GM12891 (cell line): ENCODE measurements around the gene TMEM129.

Experiments
- DNase-seq: peaks from one replicate; pipeline ENCODE4 v3.0.0; 2011; ENCODE audit warnings: low spot score; ENCODE audit not compliant: insufficient read length
- FAIRE-seq: peaks from 2 replicates; lab custom pipeline; 2011; peaks lifted over from hg19 to GRCh38; lab: Jason Lieb, UNC
- PAX5 ChIP-seq: IDR thresholded peaks from 2 replicates; pipeline ENCODE4 v1.6.1; 2011; ENCODE audit warnings: low read length, moderate library complexity, mild to moderate bottlenecking; ENCODE audit not compliant: insufficient read depth, severe bottlenecking
- POLR2A ChIP-seq: IDR thresholded peaks from 2 replicates; pipeline ENCODE4 v1.6.1; 2011; ENCODE audit warnings: low read depth, low read length, control low read depth
- POLR2AphosphoS5 ChIP-seq: IDR thresholded peaks from 2 replicates; pipeline ENCODE4 v1.6.1; 2011; ENCODE audit warnings: low read depth, low read length, control low read depth
- POU2F2 ChIP-seq: IDR thresholded peaks from 2 replicates; pipeline ENCODE4 v1.6.1; 2011; ENCODE audit warnings: low read depth, mild to moderate bottlenecking, control low read depth, low read length, moderate library complexity
- SPI1 ChIP-seq: IDR thresholded peaks from 2 replicates; pipeline ENCODE4 v1.6.1; 2011; ENCODE audit warnings: low read depth, low read length, control low read depth
- TAF1 ChIP-seq: IDR thresholded peaks from 2 replicates; pipeline ENCODE4 v1.6.1; 2011; ENCODE audit warnings: low read depth, low read length, control low read depth

TMEM129 gene

GRCh38 chr4:1738410-1738809, 17.3 kb upstream of the TMEM129 start:
- FAIRE-seq, result peak; percentile 9
- TF ChIP-seq POLR2A, result no peak
- TF ChIP-seq POLR2AphosphoS5, result no peak
- TF ChIP-seq POU2F2, result no peak
- TF ChIP-seq PAX5, result no peak
- TF ChIP-seq SPI1, result no peak
- TF ChIP-seq TAF1, result no peak
- DNase-seq, result no peak

GRCh38 chr4:1737666-1738065, 16.5 kb upstream of the TMEM129 start:
- no peak for DNase-seq
- TF ChIP-seq POLR2A, result no peak
- TF ChIP-seq POLR2AphosphoS5, result no peak
- no peak for TF ChIP-seq SPI1
- no peak for TF ChIP-seq POU2F2
- no peak for TF ChIP-seq PAX5
- no peak for TF ChIP-seq TAF1
- FAIRE-seq, result no peak

GRCh38 chr4:1736812-1737211, 15.7 kb upstream of the TMEM129 start:
- FAIRE-seq (no peak), DNase-seq (no peak)
- no peak for TF ChIP-seq PAX5
- no peak for TF ChIP-seq SPI1
- no peak for TF ChIP-seq POU2F2
- no peak for TF ChIP-seq POLR2A
- TF ChIP-seq POLR2AphosphoS5, result no peak
- TF ChIP-seq TAF1, result no peak

- FAIRE-seq, result no peak
- no peak for DNase-seq
Observed at GRCh38 chr4:1735215-1735614, 14.1 kb upstream of the TMEM129 start.

GRCh38 chr4:1732911-1733310, 11.8 kb upstream of the TMEM129 start:
- no peak for DNase-seq
- no peak for FAIRE-seq
- TF ChIP-seq POU2F2 (no peak), PAX5 (no peak), POLR2AphosphoS5 (no peak), POLR2A (no peak), SPI1 (no peak)

More at GRCh38 chr4:1735215-1735614, 14.1 kb upstream of the TMEM129 start:
- TF ChIP-seq PAX5 (no peak), POLR2A (no peak), POU2F2 (no peak), TAF1 (no peak), POLR2AphosphoS5 (no peak), SPI1 (no peak)

- no peak for TF ChIP-seq POU2F2
- no peak for TF ChIP-seq POLR2AphosphoS5
- no peak for TF ChIP-seq PAX5
- no peak for TF ChIP-seq POLR2A
- TF ChIP-seq SPI1, result no peak
- no peak for TF ChIP-seq TAF1
- no peak for FAIRE-seq
Observed at GRCh38 chr4:1731180-1731579, 10.1 kb upstream of the TMEM129 start.

GRCh38 chr4:1730532-1731135, 9.5 kb upstream of the TMEM129 start:
- no peak for TF ChIP-seq POU2F2
- no peak for TF ChIP-seq TAF1
- TF ChIP-seq POLR2A, result no peak
- no peak for TF ChIP-seq PAX5
- no peak for TF ChIP-seq SPI1
- TF ChIP-seq POLR2AphosphoS5, result no peak
- no peak for FAIRE-seq
- DNase-seq, result no peak

More at GRCh38 chr4:1731180-1731579, 10.1 kb upstream of the TMEM129 start:
- no peak for DNase-seq

- TF ChIP-seq TAF1, result no peak
- FAIRE-seq, result no peak
- DNase-seq, result no peak
Observed at GRCh38 chr4:1728061-1728980, 7.2 kb upstream of the TMEM129 start.
